ENCODE data around the gene SERPINF2.

DNA sequence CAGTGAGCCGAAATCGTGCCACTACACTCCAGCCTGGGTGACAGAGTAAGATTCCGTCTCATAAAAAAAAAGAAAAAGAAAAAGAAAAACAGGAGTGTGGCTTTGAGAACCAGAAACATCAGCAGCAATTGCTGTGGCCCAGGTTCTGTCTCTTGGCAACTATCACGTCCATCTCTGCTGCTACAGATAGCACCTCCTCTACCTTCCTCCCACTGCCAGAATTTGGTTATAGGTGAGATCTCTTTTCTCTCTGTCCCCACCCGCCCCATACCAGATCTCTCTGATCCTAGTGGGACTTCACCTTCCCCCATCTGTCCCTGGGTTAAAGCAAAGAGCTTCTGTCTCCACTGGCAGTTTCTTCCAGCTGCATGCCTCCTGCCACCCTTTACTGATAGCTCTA is 35.6 kb upstream of the SERPINF2 start:
- TF ChIP-seq CHD2 (IDR thresholded peaks at IDR 0.05; ENCODE audit: low read length, partially characterized antibody), result no peak
- no peak for TF ChIP-seq GABPA (IDR thresholded peaks at IDR 0.05; ENCODE audit: low read depth)
- TF ChIP-seq MAX (IDR thresholded peaks at IDR 0.05; ENCODE audit: low read depth), result no peak
- no peak for TF ChIP-seq EP300 (IDR thresholded peaks at IDR 0.05; ENCODE audit: borderline replicate concordance in 1 of 2, low read depth in 1 of 2, low read length in 1 of 2)
- TF ChIP-seq SMC3 (IDR thresholded peaks at IDR 0.05; ENCODE audit: low read depth, low read length), result no peak
- TF ChIP-seq YY1 (IDR thresholded peaks at IDR 0.05; ENCODE audit: low read depth), result no peak
- TF ChIP-seq CTCF (IDR thresholded peaks at IDR 0.05), result no peak
- peak; percentile 61 for TF ChIP-seq GATA2 (CRISPR knock-in tag; IDR thresholded peaks at IDR 0.05)
